HG03097 (cell line): Measurements from ENCODE around the gene AKAP9.
"Not testable (repeated sequence)": the region's sequence is repeated elsewhere in the genome, so short reads cannot be mapped to it uniquely, and the experiment has no call there.

Experiments used
- ATAC-seq: cut with Tn5 transposase; IDR thresholded peaks from one replicate; pipeline ENCODE4 v1.9.1; 2021; ENCODE audit not compliant: unreplicated experiment, low FRiP score

AKAP9 gene

DNA sequence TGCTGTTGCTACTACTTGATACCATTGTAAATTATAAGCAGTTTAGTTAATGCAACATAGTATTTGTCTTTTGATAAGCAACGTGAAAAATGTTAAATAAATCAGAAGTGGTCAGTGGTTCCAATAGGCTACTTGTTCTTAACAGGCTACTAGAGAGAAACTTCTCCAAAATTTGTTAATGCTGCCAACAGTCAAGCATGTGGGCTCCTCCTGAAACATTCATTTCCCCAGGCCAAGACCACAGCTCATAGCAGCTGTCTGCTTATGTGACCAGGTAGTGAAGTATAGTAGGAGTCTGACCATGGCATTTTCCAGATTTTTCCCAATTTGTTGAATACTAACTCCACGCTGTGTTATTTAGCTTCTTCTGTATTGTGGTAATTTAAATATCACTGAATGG, 112.7 kb downstream of the AKAP9 start:
- no peak for ATAC-seq

DNA sequence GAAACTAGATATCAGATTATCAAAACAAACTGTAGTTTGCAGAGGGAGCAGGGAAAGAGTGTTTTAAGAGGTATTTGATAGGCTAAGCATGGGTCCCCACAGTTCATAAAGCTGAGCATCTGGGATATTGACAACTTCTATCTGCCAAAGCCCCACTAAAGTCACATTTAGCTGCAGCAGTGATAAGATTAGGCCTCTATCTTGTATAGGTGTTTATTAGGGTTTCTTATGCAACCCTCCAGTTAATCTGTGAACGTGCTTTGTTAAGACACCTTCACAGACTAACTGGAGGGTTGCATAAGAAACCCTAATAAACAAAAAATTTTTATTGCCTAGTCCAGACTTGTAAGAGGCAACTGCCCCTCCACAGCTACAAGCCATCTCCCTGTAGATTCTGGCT, 115.6 kb downstream of the AKAP9 start:
- no peak for ATAC-seq

- ATAC-seq = no peak
Measured at GRCh38 chr7:92057375-92057774, 116.7 kb downstream of the AKAP9 start.

- ATAC-seq = peak; percentile 60
Measured at GRCh38 chr7:92058040-92058439, 117.4 kb downstream of the AKAP9 start.

GRCh38 chr7:92058899-92059298, 118.2 kb downstream of the AKAP9 start:
- no peak for ATAC-seq

- no peak for ATAC-seq
Measured at GRCh38 chr7:92061154-92061553, 120.5 kb downstream of the AKAP9 start.

DNA sequence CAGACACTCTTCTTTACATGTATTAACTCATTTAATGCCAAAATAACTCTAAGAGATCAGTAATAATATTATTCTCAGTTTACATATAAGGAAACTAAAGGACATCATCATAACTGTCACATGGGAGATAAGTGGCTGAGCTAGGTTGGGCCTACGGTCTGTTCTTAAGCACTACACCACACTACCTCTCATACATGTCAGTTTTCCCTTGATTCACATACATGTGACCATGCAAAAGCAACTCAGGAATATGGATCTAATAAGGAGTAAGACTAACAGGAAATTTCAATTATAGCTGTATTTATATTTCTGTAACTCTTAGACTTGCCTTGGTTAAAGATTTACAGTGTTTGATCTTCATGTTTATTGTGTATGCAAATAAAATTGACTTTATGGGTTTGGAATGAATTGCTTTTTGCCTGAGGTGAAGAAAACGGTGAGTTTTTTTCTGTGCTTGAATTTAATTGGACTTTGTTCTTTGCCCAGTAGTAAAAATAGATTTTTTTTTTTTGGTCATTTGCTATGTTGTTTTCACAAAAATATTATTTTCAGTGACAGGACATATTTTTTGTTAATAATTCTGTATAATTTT, 123.9 kb downstream of the AKAP9 start:
- no peak for ATAC-seq

- ATAC-seq = no peak
Measured at GRCh38 chr7:92071032-92071431, 130.4 kb downstream of the AKAP9 start.

DNA sequence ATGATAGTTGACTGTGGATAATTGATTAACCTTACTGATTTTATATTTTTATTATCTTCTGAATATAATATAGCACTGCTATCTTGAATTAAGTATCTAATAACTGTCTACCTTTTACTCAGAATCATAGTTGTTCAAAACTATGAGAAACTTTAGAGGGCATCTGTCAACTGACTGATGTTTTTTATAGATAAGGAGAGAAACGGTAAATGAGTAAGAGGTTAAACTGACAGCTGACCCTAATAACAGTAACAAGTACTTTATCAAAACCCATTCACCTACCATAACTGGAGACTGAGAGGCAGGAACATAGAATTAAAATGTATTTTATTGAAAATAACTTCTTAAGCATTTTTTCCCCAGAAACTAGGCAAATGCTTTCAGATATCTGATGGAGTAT, 131.5 kb downstream of the AKAP9 start:
- ATAC-seq = no peak

DNA sequence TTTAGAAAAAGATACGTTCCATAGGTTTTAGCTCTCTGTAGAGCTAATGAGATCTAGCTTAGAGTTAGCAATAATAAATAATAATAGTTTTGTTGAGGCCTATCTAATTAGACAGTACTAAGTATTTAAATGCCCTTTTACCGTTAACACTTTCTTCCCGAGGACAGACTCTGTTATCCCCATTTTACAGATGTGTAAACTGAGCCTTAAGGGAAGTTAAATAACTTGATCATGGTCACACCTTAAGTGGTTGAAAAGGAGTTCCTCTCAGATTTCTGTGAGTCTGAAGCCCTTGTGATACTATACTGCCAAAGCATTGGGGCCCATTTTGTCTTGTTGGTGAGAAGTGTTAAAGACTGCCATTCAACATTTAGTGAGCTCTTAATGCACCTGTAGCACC, 132.0 kb downstream of the AKAP9 start:
- no peak for ATAC-seq

GRCh38 chr7:92075455-92076158, 134.9 kb downstream of the AKAP9 start:
- ATAC-seq = peak; percentile 94

GRCh38 chr7:92076509-92076908, 135.8 kb downstream of the AKAP9 start:
- ATAC-seq = no peak

GRCh38 chr7:92083922-92084321, 143.3 kb downstream of the AKAP9 start:
- not testable (repeated sequence) for ATAC-seq

GRCh38 chr7:92088266-92088665, 147.6 kb downstream of the AKAP9 start:
- no peak for ATAC-seq

DNA sequence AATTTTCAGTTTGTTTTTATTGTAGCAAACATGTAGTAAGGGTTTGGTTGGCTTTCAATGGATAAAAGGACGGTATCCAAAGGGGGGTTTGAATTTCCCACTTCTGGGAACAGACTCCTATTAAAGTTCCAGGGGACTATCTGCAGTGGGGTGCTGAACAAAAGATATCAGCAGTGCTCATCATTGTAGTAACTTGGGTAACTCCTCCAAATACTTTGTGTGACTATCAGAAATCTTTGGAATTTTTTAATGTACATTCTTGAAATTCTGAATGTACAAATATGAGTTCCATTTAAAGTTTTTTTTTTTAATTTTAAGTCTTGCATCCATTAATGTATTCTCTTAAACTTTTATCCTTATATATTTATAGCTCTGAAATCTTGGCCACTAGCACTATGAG, 151.5 kb downstream of the AKAP9 start:
- ATAC-seq = no peak

GRCh38 chr7:92095380-92095779, 154.7 kb downstream of the AKAP9 start:
- ATAC-seq = no peak

DNA sequence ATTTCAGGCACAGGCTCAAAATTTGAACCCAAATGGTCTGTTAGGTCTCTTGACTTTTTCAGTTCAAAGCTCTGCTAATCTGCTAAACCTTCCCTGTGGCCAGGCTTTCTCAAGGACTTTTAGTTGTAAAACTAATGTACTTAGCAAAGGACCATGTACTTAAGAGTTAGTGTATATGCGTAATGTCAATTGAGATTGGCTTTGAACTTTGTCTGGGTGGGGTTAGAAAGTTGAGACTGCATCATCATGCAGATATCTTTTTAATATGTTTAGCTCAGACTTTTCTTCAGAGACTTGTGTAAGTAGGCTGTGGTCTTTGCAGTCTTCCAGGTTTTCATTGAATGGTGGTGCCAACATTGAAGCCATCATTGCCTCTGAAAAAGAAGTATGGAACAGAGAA, 159.9 kb downstream of the AKAP9 start:
- ATAC-seq = no peak

DNA sequence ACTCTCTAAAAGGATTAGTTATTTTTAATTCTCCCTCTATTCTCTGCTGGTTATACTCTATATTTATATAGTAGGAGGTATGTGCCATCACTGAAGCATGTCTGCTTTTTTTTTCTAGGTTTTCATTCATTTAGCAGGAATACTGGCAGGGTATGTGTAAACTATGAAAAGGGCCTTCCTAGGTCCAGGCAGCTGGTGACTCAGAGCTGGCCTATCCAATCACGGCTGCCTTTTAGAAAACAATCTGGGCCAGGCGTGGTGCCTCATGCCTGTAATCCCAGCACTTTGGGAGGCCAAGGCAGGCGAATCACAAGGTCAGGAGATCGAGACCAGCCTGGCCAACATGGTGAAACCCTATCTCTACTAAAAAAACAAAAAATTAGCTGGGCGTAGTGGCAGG, 162.2 kb downstream of the AKAP9 start:
- ATAC-seq = not testable (repeated sequence)

DNA sequence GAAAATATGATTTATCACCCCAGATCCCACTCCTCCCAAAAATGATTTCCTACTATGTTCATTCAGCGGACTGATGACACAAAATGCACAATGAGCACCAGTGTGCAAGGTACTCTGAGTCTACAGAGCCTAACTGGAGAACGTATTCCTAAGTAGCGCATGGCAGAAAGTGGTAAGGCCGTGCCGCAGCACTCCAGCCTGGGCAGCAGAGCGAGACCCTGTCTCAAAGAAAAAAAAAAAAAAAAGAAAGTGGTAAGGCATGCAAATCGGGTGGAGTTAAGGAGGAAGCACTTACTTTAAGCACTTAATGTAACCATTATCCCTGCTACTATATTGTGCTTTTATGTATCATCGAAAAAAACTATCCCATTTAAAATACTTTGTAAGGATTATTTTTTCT, 168.2 kb downstream of the AKAP9 start:
- no peak for ATAC-seq

DNA sequence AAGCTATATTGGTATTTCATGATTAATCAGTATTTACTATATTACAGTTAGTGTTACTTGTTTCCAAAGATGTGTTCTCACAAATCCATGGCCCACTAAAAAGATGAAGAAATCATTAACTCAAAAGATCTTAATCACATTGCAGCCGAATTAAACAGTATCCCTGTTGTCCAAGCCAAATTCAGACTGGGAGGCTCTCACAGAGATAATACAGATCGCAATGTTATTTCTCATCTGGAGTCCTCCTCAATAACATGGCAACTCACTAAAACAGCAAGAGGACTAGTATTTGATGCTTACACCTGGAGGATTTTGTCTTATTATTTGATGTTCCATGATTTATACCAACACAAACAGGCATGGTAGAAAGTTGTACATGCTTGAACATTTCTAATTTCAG, 170.2 kb downstream of the AKAP9 start:
- no peak for ATAC-seq

GRCh38 chr7:92115821-92116220, 175.2 kb downstream of the AKAP9 start:
- no peak for ATAC-seq

DNA sequence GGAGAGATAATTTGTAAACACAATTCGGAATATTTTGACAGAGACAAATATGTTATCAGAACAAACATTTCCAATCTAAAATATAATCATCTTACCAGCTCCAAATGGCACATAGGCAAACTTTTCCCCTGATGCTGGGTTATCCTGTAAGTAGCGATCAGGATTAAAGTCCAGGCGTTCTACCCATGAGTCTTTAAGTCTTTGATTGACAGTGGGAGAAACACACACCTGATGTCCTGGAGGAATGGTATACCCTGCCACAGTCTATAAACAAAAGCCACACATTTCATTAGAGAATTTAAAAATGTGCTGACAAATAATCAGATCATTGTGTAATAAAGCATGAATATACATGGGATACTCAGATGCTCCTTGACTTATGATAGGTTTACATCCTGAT, 176.3 kb downstream of the AKAP9 start:
- ATAC-seq = no peak
